CD14-positive monocyte (primary cell): ENCODE results near the gene IRAK1. TPM values are rescaled to one million over a fixed set of nuclear protein-coding genes. Genes with fewer than 3 reads are reported as not detected.

ENCODE experiments used
- DNase-seq, 3 donors: peaks; one replicate each; pipeline ENCODE4 v3.0.0-alpha.2; 2011 to 2022
- H2AFZ ChIP-seq: 2 replicates; pipeline ENCODE4 v1.6.0; 2012; ENCODE audit warnings: mild to moderate bottlenecking, low read depth, low read length, inconsistent platforms; ENCODE audit not compliant: insufficient read depth, poor library complexity, severe bottlenecking
- H3K27ac ChIP-seq, 2 donors: 1 replicate in 1 of 2; 2 replicates in 1 of 2; pipeline ENCODE4 v1.5.1; 2012 to 2013; ENCODE audit warnings: low read length in 2 of 2, control low read depth in 1 of 2, inconsistent platforms in 1 of 2, low read depth in 1 of 2, mild to moderate bottlenecking in 1 of 2
- H3K27me3 ChIP-seq, 2 donors: one replicate each; pipeline versions ENCODE4 v1.6.0 to v1.6.1; 2011 to 2013; ENCODE audit warnings: low read length in 2 of 2; ENCODE audit not compliant: control insufficient read depth in 2 of 2, insufficient read depth in 2 of 2
- H3K36me3 ChIP-seq, 2 donors: replicated peaks in 1 of 2; 1 replicate in 1 of 2; 2 replicates in 1 of 2; pipeline versions ENCODE4 v1.5.1 to v1.6.1; 2012 to 2013; ENCODE audit warnings: low read length in 2 of 2, control low read depth in 1 of 2, inconsistent platforms in 1 of 2, mild to moderate bottlenecking in 1 of 2; ENCODE audit not compliant: insufficient read depth in 2 of 2, control insufficient read depth in 1 of 2
- H3K4me1 ChIP-seq, 2 donors: 1 replicate in 1 of 2; 2 replicates in 1 of 2; pipeline versions ENCODE4 v1.5.1 to v1.6.1; 2012 to 2013; ENCODE audit warnings: low read length in 2 of 2, control low read depth in 1 of 2, inconsistent platforms in 1 of 2, mild to moderate bottlenecking in 1 of 2, moderate library complexity in 1 of 2; ENCODE audit not compliant: insufficient read depth in 2 of 2, control insufficient read depth in 1 of 2
- H3K4me2 ChIP-seq: replicated peaks from 2 replicates; pipeline ENCODE3; 2012; ENCODE audit warnings: low read length, moderate library complexity, mild to moderate bottlenecking; ENCODE audit not compliant: poor library complexity, severe bottlenecking; ENCODE audit errors: extremely low read depth
- H3K4me3 ChIP-seq, 3 experiments: fragments of 200-600 bp in 1 of 3; sonication (generic) in 1 of 3; replicated peaks in 1 of 3; 1 replicate in 2 of 3; 2 replicates in 1 of 3; pipeline ENCODE4 v1.5.1; 2011 to 2013; ENCODE audit warnings: low read length in 3 of 3, mild to moderate bottlenecking in 3 of 3, control low read depth in 2 of 3, low read depth in 2 of 3, inconsistent platforms in 1 of 3, moderate library complexity in 1 of 3
- H3K79me2 ChIP-seq: 2 replicates; pipeline ENCODE4 v1.6.0; 2012; ENCODE audit warnings: mild to moderate bottlenecking, control low read depth, inconsistent platforms, low read length, moderate library complexity; ENCODE audit not compliant: insufficient read depth
- H3K9ac ChIP-seq: 2 replicates; pipeline ENCODE4 v1.6.0; 2017; ENCODE audit warnings: low read length, mild to moderate bottlenecking; ENCODE audit not compliant: insufficient read depth, poor library complexity, severe bottlenecking
- H3K9me3 ChIP-seq, 2 donors: replicated peaks in 1 of 2; 1 replicate in 1 of 2; 2 replicates in 1 of 2; pipeline versions ENCODE4 v1.5.1 to v1.6.1; 2012 to 2013; ENCODE audit warnings: low read length in 2 of 2, control low read depth in 1 of 2; ENCODE audit not compliant: control insufficient read depth in 1 of 2, insufficient read depth in 1 of 2
- H4K20me1 ChIP-seq: 2 replicates; pipeline ENCODE4 v1.6.0; 2012; ENCODE audit warnings: mild to moderate bottlenecking, low read length, control low read depth, moderate library complexity; ENCODE audit not compliant: insufficient read depth
- H3K27ac Mint-ChIP-seq, 7 donors: one replicate each; pipeline ENCODE4 v1.8.0; 2020; ENCODE audit warnings: mild to moderate bottlenecking in 7 of 7, mixed read lengths in 7 of 7, moderate library complexity in 6 of 7, inconsistent platforms in 2 of 7
- H3K27me3 Mint-ChIP-seq, 3 donors: one replicate each; pipeline ENCODE4 v1.8.0; 2021 to 2022; ENCODE audit warnings: low read depth in 3 of 3, mild to moderate bottlenecking in 3 of 3, mixed read lengths in 3 of 3, moderate library complexity in 3 of 3, inconsistent platforms in 1 of 3
- H3K36me3 Mint-ChIP-seq, 2 donors: one replicate each; pipeline ENCODE4 v1.8.0; 2020; ENCODE audit warnings: mixed read lengths in 2 of 2, inconsistent platforms in 1 of 2, mild to moderate bottlenecking in 1 of 2
- H3K4me1 Mint-ChIP-seq: one replicate; pipeline ENCODE4 v1.8.0; 2020; ENCODE audit warnings: mild to moderate bottlenecking, mixed read lengths
- H3K4me3 Mint-ChIP-seq, 2 donors: one replicate each; pipeline ENCODE4 v1.8.0; 2020; ENCODE audit warnings: mild to moderate bottlenecking in 2 of 2, mixed read lengths in 2 of 2, moderate library complexity in 1 of 2
- H3K9me3 Mint-ChIP-seq, 7 donors: one replicate each; pipeline ENCODE4 v1.8.0; 2020 to 2022; ENCODE audit warnings: mixed read lengths in 7 of 7, mild to moderate bottlenecking in 6 of 7, moderate library complexity in 6 of 7, inconsistent platforms in 2 of 7
- WGBS: methylation state at CpG from one replicate; pipeline ENCODE4 v1.1.5; 2013; ENCODE audit warnings: missing lambda C conversion rate; ENCODE audit not compliant: insufficient coverage; 5-methylcytosine and 5-hydroxymethylcytosine counted together
- intact Hi-C, 2 donors: fragments of 100-400 bp; cut with micrococcal nuclease; formaldehyde crosslinking; loops; one replicate each; pipeline versions ENCODE4 v1.15.0 to v1.15.1; 2023
- polyA plus RNA-seq, 3 donors: library from polyadenylated mRNA; depleted of rRNA in 1 of 3; unstranded in 2 of 3; stranded (reverse) in 1 of 3; fragments of 300-500 nt in 2 of 3; fragments of >200 nt in 1 of 3; fragmentation: Illumina TruSeq in 2 of 3; gene quantifications; 1 replicate in 2 of 3; 2 replicates in 1 of 3; pipeline ENCODE4 v1.2.3, GENCODE V29; 2012 to 2021
- TF ChIP-seq, protein P1 (sequence below): fragments of 200-600 bp; IDR thresholded peaks from one replicate; pipeline ENCODE4 v1.8.0; 2022; ENCODE audit warnings: antibody characterized with exemption, mild to moderate bottlenecking

IRAK1 gene
- polyA plus RNA-seq, 3 donors: 47.8 to 109 (median 49.5) TPM

DNA sequence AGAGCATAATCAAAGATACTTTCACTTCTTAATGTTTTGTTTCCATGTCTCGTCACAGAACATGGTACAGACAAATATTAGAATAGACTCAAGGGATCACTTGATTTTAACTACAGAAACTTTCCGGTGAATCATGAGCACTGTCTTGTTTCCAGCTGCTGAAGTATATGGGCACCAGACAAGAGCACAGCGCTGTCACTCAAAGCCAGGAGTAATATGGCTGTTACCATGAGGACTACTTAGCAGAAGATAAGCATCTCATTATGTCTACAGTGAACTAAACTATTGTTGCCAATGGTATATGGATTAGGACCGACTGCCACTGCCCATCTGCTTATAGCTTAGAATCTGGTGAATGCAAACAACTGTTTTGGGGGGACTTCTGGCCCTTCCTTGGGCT is 43.5 kb upstream of the IRAK1 start:
- Histone ChIP-seq H4K20me1 (peaks cover 96% of the 10 kb centered on the region), H3K27ac (no peak overlapping the region), H3K9me3 (no peaks in the 10 kb centered on the region), H3K4me2 (no peak overlapping the region), H2AFZ (no peak overlapping the region), H3K27me3 (peaks cover 0 to 29% of the 10 kb centered on the region in 2 donors), H3K4me3 (no peak overlapping the region), H3K4me1 (peaks cover 0 to 5% of the 10 kb centered on the region in 2 donors), H3K36me3 (peaks cover 4 to 7% of the 10 kb centered on the region in 2 donors), H3K9ac (no peak overlapping the region), H3K79me2 (peaks cover 84% of the 10 kb centered on the region)
- DNase-seq: no peak
- intact Hi-C loops: no loop called here
- Mint-ChIP-seq H3K36me3 (peaks cover 12 to 27% of the 10 kb centered on the region in 2 donors), H3K4me1 (peaks cover 49% of the 10 kb centered on the region), H3K4me3 (no peak overlapping the region), H3K27ac (no peak overlapping the region), H3K9me3 (peaks cover 0 to 4% (median 0%) of the 10 kb centered on the region in 7 donors), H3K27me3 (peaks cover 0 to 40% (median 0%) of the 10 kb centered on the region in 3 donors)
- TF ChIP-seq, protein P1, sequence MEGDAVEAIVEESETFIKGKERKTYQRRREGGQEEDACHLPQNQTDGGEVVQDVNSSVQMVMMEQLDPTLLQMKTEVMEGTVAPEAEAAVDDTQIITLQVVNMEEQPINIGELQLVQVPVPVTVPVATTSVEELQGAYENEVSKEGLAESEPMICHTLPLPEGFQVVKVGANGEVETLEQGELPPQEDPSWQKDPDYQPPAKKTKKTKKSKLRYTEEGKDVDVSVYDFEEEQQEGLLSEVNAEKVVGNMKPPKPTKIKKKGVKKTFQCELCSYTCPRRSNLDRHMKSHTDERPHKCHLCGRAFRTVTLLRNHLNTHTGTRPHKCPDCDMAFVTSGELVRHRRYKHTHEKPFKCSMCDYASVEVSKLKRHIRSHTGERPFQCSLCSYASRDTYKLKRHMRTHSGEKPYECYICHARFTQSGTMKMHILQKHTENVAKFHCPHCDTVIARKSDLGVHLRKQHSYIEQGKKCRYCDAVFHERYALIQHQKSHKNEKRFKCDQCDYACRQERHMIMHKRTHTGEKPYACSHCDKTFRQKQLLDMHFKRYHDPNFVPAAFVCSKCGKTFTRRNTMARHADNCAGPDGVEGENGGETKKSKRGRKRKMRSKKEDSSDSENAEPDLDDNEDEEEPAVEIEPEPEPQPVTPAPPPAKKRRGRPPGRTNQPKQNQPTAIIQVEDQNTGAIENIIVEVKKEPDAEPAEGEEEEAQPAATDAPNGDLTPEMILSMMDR: no peak
- WGBS: no CpG with 5 or more reads among the region's 4 CpGs

DNA sequence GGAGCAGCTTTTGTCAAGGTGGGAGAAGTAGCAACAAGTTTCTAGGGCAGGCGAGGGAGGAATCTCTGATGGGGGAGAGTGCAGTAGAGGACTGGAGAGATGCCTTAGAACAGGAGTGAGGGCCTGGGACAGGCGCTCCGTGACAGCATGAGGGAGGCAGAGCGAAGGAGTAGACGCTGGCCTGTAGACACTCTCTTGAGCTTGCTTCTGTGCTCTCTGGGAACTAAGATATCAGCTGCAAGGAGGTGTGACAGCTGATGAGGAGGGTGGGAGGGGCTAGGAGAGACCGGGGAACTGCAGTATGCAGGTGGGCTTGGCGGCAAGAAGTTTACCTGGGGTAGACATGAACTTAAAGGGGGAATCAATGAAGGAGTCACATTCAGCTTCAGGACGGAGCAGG is 42.1 kb upstream of the IRAK1 start:
- Histone ChIP-seq H3K36me3 (peaks cover 11 to 15% of the 10 kb centered on the region in 2 donors), H3K27me3 (peaks cover 0 to 38% of the 10 kb centered on the region in 2 donors), H3K4me3 (no peak overlapping the region), H3K9ac (no peak overlapping the region), H4K20me1 (peaks cover 96% of the 10 kb centered on the region), H3K4me2 (no peak overlapping the region), H3K4me1 (peaks cover 6 to 14% of the 10 kb centered on the region in 2 donors), H3K79me2 (peaks cover 76% of the 10 kb centered on the region), H3K9me3 (no peaks in the 10 kb centered on the region), H3K27ac (no peak overlapping the region), H2AFZ (no peak overlapping the region)
- DNase-seq: no peak
- intact Hi-C loops: no loop called here
- Mint-ChIP-seq H3K27me3 (peaks cover 0 to 42% (median 0%) of the 10 kb centered on the region in 3 donors), H3K27ac (peak overlapping the region in 2 of 7 donors; percentile 0 to 48), H3K4me1 (peaks cover 50% of the 10 kb centered on the region), H3K4me3 (no peak overlapping the region), H3K36me3 (peaks cover 24 to 33% of the 10 kb centered on the region in 2 donors), H3K9me3 (peaks cover 0 to 5% (median 0%) of the 10 kb centered on the region in 7 donors)
- 100% methylated on average over 1 of the region's 8 CpGs for WGBS
- TF ChIP-seq, protein P1: no peak
